Measurements from ENCODE around the gene GRM7. TPM values are rescaled to one million over a fixed set of nuclear protein-coding genes. Genes with fewer than 3 reads are reported as not detected.

GRM7 gene
- total and polyA plus RNA-seq, 10 donors: 0.02 to 0.20 (median 0.14) TPM; not detected in 7

GRCh38 chr3:7265736-7266135, 404.8 kb downstream of the GRM7 start:
- TF ChIP-seq CTCF (IDR thresholded peaks at IDR 0.05 in 8 of 11, conservative IDR thresholded peaks at IDR 0.05 in 3 of 11): no peak
- intact Hi-C loops (cut with DNase I; ENCODE audit: low total_unique reads): no loop called here
- Histone ChIP-seq H3K9me3 (peaks cover 0 to 11% (median 0%) of the 10 kb centered on the region in 8 donors), H3K4me3 (no peak overlapping the region), H3K36me3 (no peaks in the 10 kb centered on the region), H3K27me3 (replicated peaks in 1 of 7) (no peaks in the 10 kb centered on the region), H3K27ac (no peak overlapping the region), H3K4me1 (no peaks in the 10 kb centered on the region)
- 59 to 68% (median 62%) methylated on average over 4 of the region's 4 CpGs for WGBS, 5 donors
- no peak for DNase-seq

DNA sequence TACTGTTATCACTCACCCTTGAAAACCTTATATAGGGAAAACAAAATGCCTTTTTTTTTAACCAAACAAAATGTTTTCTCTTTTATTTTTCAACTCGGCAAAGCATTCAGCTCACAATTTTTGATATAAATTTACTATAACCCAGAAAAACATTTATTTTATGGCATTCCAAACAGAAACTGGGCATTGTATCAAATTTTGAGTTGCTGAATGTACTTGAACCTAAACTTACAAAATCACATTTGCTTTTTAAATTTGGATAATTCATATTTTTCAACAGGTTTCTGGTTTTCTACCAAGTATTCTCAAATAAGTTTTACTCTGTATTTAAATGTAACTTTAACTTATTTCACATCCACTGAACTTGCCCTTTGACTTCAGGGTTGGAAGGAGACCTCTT, 405.6 kb downstream of the GRM7 start:
- no peak for DNase-seq
- WGBS, 5 donors: 73 to 91% (median 84%) methylated on average over 1 of the region's 1 CpG
- Histone ChIP-seq H3K4me1 (no peaks in the 10 kb centered on the region), H3K27ac (no peak overlapping the region), H3K27me3 (replicated peaks in 1 of 7) (no peaks in the 10 kb centered on the region), H3K4me3 (no peak overlapping the region), H3K36me3 (no peaks in the 10 kb centered on the region), H3K9me3 (peaks cover 0 to 8% (median 0%) of the 10 kb centered on the region in 8 donors)
- TF ChIP-seq CTCF (IDR thresholded peaks at IDR 0.05 in 8 of 11, conservative IDR thresholded peaks at IDR 0.05 in 3 of 11) (no peak), POLR2A (IDR thresholded peaks at IDR 0.05) (no peak), POLR2AphosphoS5 (IDR thresholded peaks at IDR 0.05) (no peak)
- intact Hi-C loops (cut with DNase I; ENCODE audit: low total_unique reads): no loop called here

GRCh38 chr3:7270731-7271130, 409.8 kb downstream of the GRM7 start:
- no peak overlapping the region for H3K4me3 ChIP-seq
- H3K9me3 ChIP-seq: peaks cover 0 to 6% (median 0%) of the 10 kb centered on the region in 8 donors
- WGBS, 5 donors: 77 to 94% (median 83%) methylated on average over 5 of the region's 5 CpGs
- H3K27ac ChIP-seq: no peak overlapping the region
- no peaks in the 10 kb centered on the region for H3K36me3 ChIP-seq
- TF ChIP-seq POLR2A (IDR thresholded peaks at IDR 0.05) (no peak), CTCF (IDR thresholded peaks at IDR 0.05 in 8 of 11, conservative IDR thresholded peaks at IDR 0.05 in 3 of 11) (no peak), POLR2AphosphoS5 (IDR thresholded peaks at IDR 0.05) (no peak)
- H3K27me3 ChIP-seq (replicated peaks in 1 of 7): no peaks in the 10 kb centered on the region
- no peak for DNase-seq
- intact Hi-C loops (cut with DNase I; ENCODE audit: low total_unique reads): no loop called here
- H3K4me1 ChIP-seq: no peaks in the 10 kb centered on the region

DNA sequence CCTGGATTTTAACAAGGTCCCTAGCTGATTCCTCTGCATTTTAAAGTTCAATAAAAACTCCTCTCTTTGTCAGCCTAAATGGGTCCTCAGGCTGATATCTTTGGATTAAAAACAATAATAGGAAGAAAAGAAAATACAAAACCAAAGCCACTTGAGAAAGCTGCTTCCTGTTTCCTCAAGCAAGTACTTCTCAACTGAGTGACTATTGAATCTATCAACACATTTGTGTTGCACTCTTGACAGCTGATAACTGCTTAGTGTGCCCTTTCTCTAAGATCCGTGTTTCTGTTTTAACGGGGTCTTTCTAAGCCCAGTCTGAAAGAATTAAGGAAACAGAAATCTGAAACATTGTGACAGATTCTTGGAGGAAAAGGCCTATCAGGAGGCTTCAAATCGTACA, 410.7 kb downstream of the GRM7 start:
- Histone ChIP-seq H3K9me3 (peaks cover 0 to 6% (median 0%) of the 10 kb centered on the region in 8 donors), H3K27ac (no peak overlapping the region), H3K4me3 (no peak overlapping the region), H3K4me1 (no peaks in the 10 kb centered on the region), H3K27me3 (replicated peaks in 1 of 7) (no peaks in the 10 kb centered on the region), H3K36me3 (no peaks in the 10 kb centered on the region)
- intact Hi-C loops (cut with DNase I; ENCODE audit: low total_unique reads): no loop called here
- no peak for TF ChIP-seq CTCF (IDR thresholded peaks at IDR 0.05 in 8 of 11, conservative IDR thresholded peaks at IDR 0.05 in 3 of 11)
- no peak for TF ChIP-seq POLR2A (IDR thresholded peaks at IDR 0.05)
- TF ChIP-seq POLR2AphosphoS5 (IDR thresholded peaks at IDR 0.05): no peak
- WGBS, 5 donors: 22 to 35% (median 28%) methylated on average over 3 of the region's 3 CpGs
- DNase-seq: no peak
